HepG2 (cell line): ENCODE data around the gene FBXL20. TPM values are rescaled to one million over a fixed set of nuclear protein-coding genes. Genes with fewer than 3 reads are reported as not detected.

Experiments
- ATF5 ChIP-seq: sonication (generic); formaldehyde crosslinking; IDR thresholded peaks from 2 replicates; pipeline ENCODE4 v1.4.0; 2020; ENCODE audit warnings: mild to moderate bottlenecking, low read depth, missing genetic modification reagents
- ATF7-NPFF ChIP-seq: sonication (generic); formaldehyde crosslinking; IDR thresholded peaks from 2 replicates; pipeline ENCODE4 v1.8.1; 2023; ENCODE audit warnings: mild to moderate bottlenecking, low read depth, missing genetic modification reagents, moderate library complexity
- BRF2 ChIP-seq: sonication (generic); formaldehyde crosslinking; IDR thresholded peaks from 2 replicates; pipeline ENCODE4 v1.8.1; 2022; ENCODE audit warnings: mild to moderate bottlenecking, missing genetic modification reagents
- CREM ChIP-seq, 2 experiments: sonication (generic) in 1 of 2; formaldehyde crosslinking in 1 of 2; IDR thresholded peaks; 2 replicates each; pipeline versions ENCODE4 v1.4.0 to v1.6.1; 2016 to 2020; ENCODE audit warnings: antibody characterized with exemption in 1 of 2, mild to moderate bottlenecking in 1 of 2, missing genetic modification reagents in 1 of 2
- FOXP1 ChIP-seq, 2 experiments: fragments of 450-650 bp in 1 of 2; IDR thresholded peaks; 2 replicates each; pipeline ENCODE4 v1.6.1; 2017 to 2018; ENCODE audit warnings: antibody characterized with exemption in 1 of 2
- GATAD2A ChIP-seq: IDR thresholded peaks from 2 replicates; pipeline ENCODE4 v1.6.1; 2016
- HDAC2 ChIP-seq: sonication (generic); formaldehyde crosslinking; IDR thresholded peaks from 2 replicates; pipeline ENCODE4 v1.4.0; 2020; ENCODE audit warnings: missing genetic modification reagents
- HMGXB4 ChIP-seq, 2 experiments: sonication (generic) in 1 of 2; formaldehyde crosslinking in 1 of 2; IDR thresholded peaks; 2 replicates each; pipeline versions ENCODE4 v1.4.0 to v1.6.1; 2018 to 2020; ENCODE audit warnings: missing genetic modification reagents in 2 of 2, borderline replicate concordance in 1 of 2, low read depth in 1 of 2, mild to moderate bottlenecking in 1 of 2, missing biosample characterization in 1 of 2
- JARID2 ChIP-seq: sonication (generic); formaldehyde crosslinking; IDR thresholded peaks from 2 replicates; pipeline ENCODE4 v1.8.1; 2023; ENCODE audit warnings: missing genetic modification reagents, inconsistent platforms; ENCODE audit not compliant: insufficient replicate concordance
- PHF5A ChIP-seq: IDR thresholded peaks from one replicate; pipeline ENCODE4 v1.6.1; 2018; ENCODE audit warnings: low read depth, missing genetic modification reagents; ENCODE audit not compliant: unreplicated experiment
- REL ChIP-seq: sonication (generic); formaldehyde crosslinking; conservative IDR thresholded peaks from 2 replicates; pipeline ENCODE4 v1.8.0; 2022; ENCODE audit warnings: mild to moderate bottlenecking, missing genetic modification reagents, moderate library complexity
- SATB2 ChIP-seq: sonication (generic); formaldehyde crosslinking; IDR thresholded peaks from 2 replicates; pipeline ENCODE4 v1.5.0; 2020; ENCODE audit warnings: missing genetic modification reagents
- SKIL ChIP-seq: sonication (generic); formaldehyde crosslinking; IDR thresholded peaks from 2 replicates; pipeline ENCODE4 v1.8.0; 2022; ENCODE audit warnings: missing genetic modification reagents, mild to moderate bottlenecking, moderate library complexity, borderline replicate concordance
- SUZ12 ChIP-seq: fragments of 150-350 bp; IDR thresholded peaks from 2 replicates; pipeline ENCODE4 v1.6.1; 2014; ENCODE audit warnings: low read depth, low read length
- ZBTB21 ChIP-seq: sonication (generic); formaldehyde crosslinking; IDR thresholded peaks from 2 replicates; pipeline ENCODE4 v1.4.0; 2020; ENCODE audit warnings: missing genetic modification reagents
- ZBTB38 ChIP-seq: sonication (generic); formaldehyde crosslinking; IDR thresholded peaks from 2 replicates; pipeline ENCODE4 v1.5.1; 2020; ENCODE audit warnings: mild to moderate bottlenecking, missing genetic modification reagents
- ZBTB44 ChIP-seq: sonication (generic); formaldehyde crosslinking; IDR thresholded peaks from 2 replicates; pipeline ENCODE4 v1.4.0; 2020; ENCODE audit warnings: missing genetic modification reagents
- ZNF234 ChIP-seq: sonication (generic); formaldehyde crosslinking; conservative IDR thresholded peaks from 2 replicates; pipeline ENCODE4 v1.5.1; 2020; ENCODE audit warnings: mild to moderate bottlenecking, missing genetic modification reagents
- ZNF282 ChIP-seq: fragments of 450-650 bp; IDR thresholded peaks from 2 replicates; pipeline ENCODE4 v1.6.1; 2018; ENCODE audit not compliant: partially characterized antibody
- ZNF382 ChIP-seq: sonication (generic); formaldehyde crosslinking; IDR thresholded peaks from 2 replicates; pipeline ENCODE4 v1.5.0; 2020; ENCODE audit warnings: missing genetic modification reagents, mild to moderate bottlenecking, borderline replicate concordance
- ZNF841 ChIP-seq: sonication (generic); formaldehyde crosslinking; IDR thresholded peaks from 2 replicates; pipeline ENCODE4 v1.8.1; 2023; ENCODE audit warnings: missing genetic modification reagents, borderline replicate concordance
- polyA plus RNA-seq, 8 experiments: library from polyadenylated mRNA; depleted of rRNA in 3 of 8; stranded (reverse) in 7 of 8; unstranded in 1 of 8; fragments of >200 nt; fragmentation: Illumina TruSeq in 4 of 8; extraction: Trizol in 4 of 8; gene quantifications; 2 replicates each; pipeline versions ENCODE4 v1.2.1 to v1.2.3, GENCODE V29; 2011 to 2016; ENCODE audit warnings: low read depth in 4 of 8, missing spikeins in 1 of 8, mixed read lengths in 1 of 8; ENCODE audit not compliant: insufficient read depth in 1 of 8
- total RNA-seq, 5 experiments: library from RNA; depleted of rRNA; stranded (reverse); fragments of >200 nt; fragmentation: Illumina TruSeq; extraction: Trizol; gene quantifications; 2 replicates each; pipeline ENCODE4 v1.2.3, GENCODE V29; 2016; ENCODE audit warnings: low read depth in 1 of 5

FBXL20 gene
- total and polyA plus RNA-seq, 2 of the 13 experiments (the other 11 are each of a cell fraction or from before 2014, with no cell fraction given): 10.2 to 10.3 TPM

GRCh38 chr17:39450847-39451581, 49.6 kb upstream of the FBXL20 start, which contains the start of gene MED1 (continued):
- TF ChIP-seq BRF2 (CRISPR knock-in tag): no peak
- TF ChIP-seq HMGXB4 (CRISPR knock-in tag; IDR thresholded peaks at IDR 0.05; ENCODE audit: borderline replicate concordance in 1 of 2, low read depth in 1 of 2): peak; percentile 46 to 63
- peak; percentile 69; the same call in 1 of the 2 replicates for TF ChIP-seq ZBTB38 (CRISPR knock-in tag)
- 0 out of 2 replicates have a peak, but pooled peaks have one; percentile 64 for TF ChIP-seq SATB2 (CRISPR knock-in tag)
- no peak for TF ChIP-seq SUZ12
- TF ChIP-seq CREM (IDR thresholded peaks at IDR 0.05): peak; percentile 72
- TF ChIP-seq CREM (CRISPR knock-in tag; IDR thresholded peaks at IDR 0.05): no peak
- no peak for TF ChIP-seq PHF5A (CRISPR knock-in tag)
- no peak for TF ChIP-seq ZNF841 (CRISPR knock-in tag)
- TF ChIP-seq SKIL (CRISPR knock-in tag): no peak
- no peak for TF ChIP-seq ZNF382 (CRISPR knock-in tag)
- TF ChIP-seq ZBTB44 (CRISPR knock-in tag): no peak
- TF ChIP-seq JARID2 (CRISPR knock-in tag): no peak
- TF ChIP-seq ATF5 (CRISPR knock-in tag): no peak
- 0 out of 2 replicates have a peak, but pooled peaks have one; percentile 48 for TF ChIP-seq HDAC2
- TF ChIP-seq ZBTB21 (CRISPR knock-in tag): no peak
- TF ChIP-seq ZNF282: no peak
- TF ChIP-seq ATF7-NPFF (CRISPR knock-in tag): no peak; the same call in 1 of the 2 replicates
- no peak for TF ChIP-seq REL
- no peak for TF ChIP-seq ZNF234 (CRISPR knock-in tag)
- 0 out of 2 replicates have a peak, but pooled peaks have one; percentile 51 for TF ChIP-seq GATAD2A (CRISPR knock-in tag)
- no peak for TF ChIP-seq FOXP1 (IDR thresholded peaks at IDR 0.05)
- TF ChIP-seq FOXP1 (CRISPR knock-in tag; IDR thresholded peaks at IDR 0.05): 0 out of 2 replicates have a peak, but pooled peaks have one; percentile 35
